Iris pigment epithelial cell (primary cell): ENCODE results near the gene ARHGEF4.
"Not testable (repeated sequence)": the region's sequence is repeated elsewhere in the genome, so short reads cannot be mapped to it uniquely, and the experiment has no call there.

Source experiments
- DNase-seq: peaks from one replicate; pipeline ENCODE4 v3.0.0-alpha.2; 2011; ENCODE audit warnings: low read depth

ARHGEF4 gene

DNA sequence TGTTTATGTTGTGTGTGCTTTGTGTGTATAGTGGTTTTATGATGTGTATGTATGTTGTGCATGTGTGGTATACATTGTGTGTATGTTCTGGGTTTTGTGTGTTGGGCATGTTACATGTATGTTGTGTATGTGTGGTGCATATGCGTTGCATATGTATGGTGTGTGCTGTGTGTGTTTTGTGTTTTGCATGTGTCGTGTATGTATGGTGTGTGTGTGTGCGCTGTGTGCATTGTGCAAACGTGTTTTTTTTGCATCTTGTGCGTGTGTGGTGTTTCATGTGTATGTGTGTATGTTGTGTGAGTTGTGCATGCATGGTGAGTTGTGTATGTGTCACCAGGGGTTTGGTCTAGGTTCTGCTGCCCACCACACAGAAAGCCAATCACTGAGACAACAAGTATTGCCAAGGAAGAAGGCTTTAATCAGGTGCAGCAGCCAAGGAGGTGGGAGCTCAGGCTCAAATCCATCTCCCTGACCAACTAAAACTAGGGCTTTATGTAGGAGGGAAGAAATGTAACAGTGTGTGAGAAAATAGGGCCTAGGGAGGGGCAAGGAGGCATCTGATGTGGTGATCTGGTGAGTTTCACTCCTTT is 140.8 kb downstream of the ARHGEF4 start:
- no peak for DNase-seq

- no peak for DNase-seq
Observed at GRCh38 chr2:130981667-130982066, 145.0 kb downstream of the ARHGEF4 start.

DNA sequence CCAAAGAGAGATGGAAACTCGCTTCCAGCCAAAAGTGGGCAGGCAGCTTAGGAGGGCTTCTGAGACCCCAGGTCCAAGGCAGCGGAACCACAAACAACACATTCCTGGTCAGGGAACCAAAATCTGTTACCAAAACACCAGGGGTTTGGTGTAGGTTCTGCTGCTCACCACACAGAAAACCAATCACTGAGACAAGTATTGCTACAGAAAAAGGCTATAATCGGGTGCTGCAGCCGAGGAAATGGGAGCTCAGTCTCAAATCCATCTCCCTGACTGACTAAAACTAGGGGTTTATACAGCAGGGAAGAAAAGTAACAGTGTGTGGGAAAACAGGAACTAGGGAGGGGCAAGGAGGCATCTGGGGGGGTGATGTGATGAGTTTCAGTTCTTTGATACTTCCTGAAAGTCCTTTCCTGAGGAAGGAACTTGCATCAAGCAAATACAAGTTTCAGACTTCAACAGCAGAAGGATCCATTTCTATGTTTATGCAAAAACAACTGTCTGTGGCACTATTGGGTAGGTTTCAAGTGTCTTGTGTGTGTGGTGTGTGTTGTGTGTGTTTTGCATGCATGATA is 148.6 kb downstream of the ARHGEF4 start:
- DNase-seq, result no peak

GRCh38 chr2:130985831-130986649 is 149.3 kb downstream of the ARHGEF4 start:
- no peak for DNase-seq

DNA sequence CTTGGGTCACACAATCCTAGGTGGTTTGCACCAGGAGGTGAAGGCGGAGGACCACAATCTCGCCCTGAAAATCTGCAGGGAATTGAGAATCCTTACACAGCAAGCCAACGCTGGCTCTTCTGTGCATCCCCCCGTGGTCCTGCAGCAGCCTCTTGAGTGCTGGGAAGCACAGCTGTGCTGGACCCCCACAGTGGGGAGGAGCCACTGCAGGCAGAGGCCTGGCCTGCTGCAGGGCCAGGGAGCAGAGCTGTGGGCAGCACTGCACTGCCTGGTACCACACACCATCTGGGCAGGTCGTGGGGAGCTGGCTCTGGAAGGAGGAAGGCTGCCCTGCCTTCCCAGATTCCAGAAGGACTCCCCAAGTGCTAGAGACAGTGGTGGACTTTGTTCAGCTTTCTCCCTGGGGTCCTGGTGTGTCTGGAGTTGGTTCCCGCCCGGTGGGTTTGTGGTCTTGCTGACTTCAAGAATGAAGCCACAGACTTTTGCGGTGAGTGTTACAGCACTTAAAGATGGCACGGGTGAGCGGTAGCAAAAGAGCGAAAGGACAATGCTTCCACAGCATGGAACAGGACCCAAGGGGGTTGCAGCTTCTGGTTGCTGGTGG is 150.3 kb downstream of the ARHGEF4 start:
- no peak for DNase-seq

DNA sequence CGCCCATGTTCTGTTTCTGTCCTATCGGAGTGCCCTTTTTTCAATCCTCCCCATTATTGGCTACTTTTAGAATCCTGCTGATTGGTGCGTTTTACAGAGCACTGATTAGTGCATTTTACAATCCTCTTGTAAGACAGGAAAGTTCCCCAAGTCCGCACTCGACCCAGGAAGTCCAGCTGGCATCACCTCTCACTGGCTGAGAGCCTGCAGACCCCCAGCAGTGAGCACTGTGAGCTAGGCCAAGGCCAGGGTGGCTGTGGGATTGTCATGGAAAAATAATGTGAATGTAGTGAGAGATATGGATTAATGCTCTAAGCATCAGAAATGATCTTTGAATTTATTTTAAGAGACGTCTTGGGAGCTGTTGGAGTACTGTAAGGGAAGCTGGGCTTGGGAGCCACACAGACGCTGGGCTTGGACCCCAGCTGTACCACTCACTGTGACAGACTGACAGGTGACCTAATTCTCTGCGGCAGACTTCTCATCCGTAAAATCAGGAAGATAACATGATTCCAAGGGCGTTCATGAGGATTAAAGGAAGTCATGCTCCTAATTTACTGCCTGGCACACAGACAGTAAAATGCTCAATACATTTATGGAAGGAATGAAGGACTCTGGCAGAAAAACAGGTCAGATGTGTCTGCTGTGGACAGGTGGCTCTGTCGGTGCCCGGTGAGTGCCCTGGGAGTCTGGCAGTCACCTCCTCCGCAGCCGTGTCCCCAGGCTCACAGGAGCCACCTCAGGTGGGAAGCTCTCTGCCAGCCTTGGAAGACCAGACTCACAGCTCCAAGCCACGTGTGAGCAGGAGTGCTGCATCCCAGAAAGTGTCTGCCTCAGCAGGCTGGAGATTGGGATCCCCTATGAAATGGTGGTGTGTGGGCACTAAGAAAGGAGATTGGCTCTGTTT is 151.1 kb downstream of the ARHGEF4 start:
- DNase-seq, result no peak

DNA sequence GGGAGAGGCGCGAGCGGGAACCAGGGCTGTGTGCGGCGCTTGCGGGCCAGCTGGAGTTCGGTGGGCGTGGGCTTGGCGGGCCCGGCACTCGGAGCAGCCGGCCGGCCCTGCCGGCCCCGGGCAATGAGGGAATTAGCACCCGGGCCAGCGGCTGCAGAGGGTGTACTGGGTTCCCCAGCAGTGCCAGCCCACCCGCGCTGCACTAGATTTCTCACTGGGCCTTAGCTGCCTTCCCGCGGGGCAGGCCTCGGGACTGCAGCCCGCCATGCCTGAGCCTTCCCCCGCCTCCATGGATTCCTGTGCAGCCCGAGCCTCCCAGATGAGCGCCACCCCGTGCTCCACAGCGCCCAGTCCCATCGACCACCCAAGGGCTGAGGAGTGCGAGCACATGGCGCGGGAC is 154.7 kb downstream of the ARHGEF4 start:
- DNase-seq, result not testable (repeated sequence)

DNA sequence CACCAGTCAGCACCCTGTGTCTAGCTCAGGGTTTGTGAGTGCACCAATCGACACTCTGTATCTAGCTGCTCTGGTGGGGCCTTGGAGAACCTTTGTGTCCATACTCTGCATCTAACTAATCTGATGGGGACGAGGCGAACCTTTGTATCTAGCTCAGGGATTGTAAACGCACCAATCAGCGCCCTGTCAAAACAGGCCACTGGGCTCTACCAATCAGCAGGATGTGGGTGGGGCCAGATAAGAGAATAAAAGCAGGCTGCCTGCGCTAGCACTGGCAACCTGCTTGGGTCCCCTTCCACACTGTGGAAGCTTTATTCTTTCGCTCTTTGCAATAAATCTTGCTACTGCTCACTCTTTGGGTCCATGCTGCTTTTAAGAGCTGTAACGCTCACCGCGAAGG is 155.3 kb downstream of the ARHGEF4 start:
- not testable (repeated sequence) for DNase-seq

- DNase-seq, result no peak
Observed at GRCh38 chr2:130996691-130997090, 160.0 kb downstream of the ARHGEF4 start.

DNA sequence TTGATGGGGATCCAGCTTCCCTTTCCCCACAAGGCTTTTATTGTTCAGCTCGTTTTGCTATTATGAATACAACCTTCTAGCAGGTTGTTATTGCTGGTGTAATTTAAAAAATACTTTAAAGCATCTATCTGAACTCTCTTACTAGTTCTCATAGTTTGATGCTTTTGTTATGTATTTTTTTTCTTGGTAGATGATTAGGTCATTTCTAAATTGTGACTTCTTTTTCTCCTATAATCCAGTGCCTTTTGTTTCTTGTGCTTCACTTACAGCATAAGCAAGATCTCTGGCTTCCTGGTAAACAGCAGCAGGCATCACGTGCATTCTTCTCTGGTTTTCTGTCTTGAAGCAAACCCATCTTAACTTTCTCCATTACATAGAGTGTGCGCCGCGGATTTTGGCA is 160.5 kb downstream of the ARHGEF4 start:
- DNase-seq, result no peak

DNA sequence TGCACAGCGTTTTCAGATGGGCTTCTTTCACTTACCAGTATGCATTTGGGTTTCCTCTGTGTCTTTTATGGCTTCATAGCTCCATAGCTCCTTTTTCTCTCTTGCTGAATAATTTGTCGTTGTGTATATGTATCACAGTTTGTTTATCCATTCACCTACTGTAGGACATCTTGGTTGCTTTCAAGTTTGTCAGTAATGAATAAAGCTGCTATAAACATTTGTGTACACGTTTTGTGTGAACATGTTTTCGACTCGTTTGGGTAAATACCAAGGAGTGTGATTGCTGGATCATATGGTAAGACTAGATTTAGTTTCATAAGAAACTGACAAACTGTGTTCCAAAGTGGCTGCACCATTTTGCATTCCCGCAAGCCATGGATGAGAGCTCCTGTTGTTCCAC is 161.8 kb downstream of the ARHGEF4 start:
- DNase-seq, result no peak

- DNase-seq, result no peak
Observed at GRCh38 chr2:131004446-131005209, 167.9 kb downstream of the ARHGEF4 start.

GRCh38 chr2:131005216-131005935 is 168.7 kb downstream of the ARHGEF4 start:
- no peak for DNase-seq

DNA sequence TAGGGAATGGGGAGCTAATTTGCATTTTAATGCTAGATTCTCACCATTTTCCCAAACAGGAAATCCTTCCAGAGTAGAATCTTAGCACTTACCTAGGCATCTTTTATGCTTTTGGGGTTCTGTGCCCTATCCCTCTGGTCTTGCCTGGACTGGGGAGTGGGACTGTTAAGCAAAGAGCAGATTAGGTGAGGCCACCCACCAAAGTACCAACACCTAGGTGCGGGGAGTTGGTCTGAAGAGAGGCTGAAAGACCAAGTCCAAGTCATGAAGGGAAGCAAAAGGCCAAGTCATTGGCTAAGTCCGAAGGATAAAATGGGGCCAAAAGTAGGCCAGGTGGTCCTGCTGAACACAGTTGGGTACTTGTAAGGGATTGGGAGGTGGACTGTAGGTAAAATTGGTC is 169.8 kb downstream of the ARHGEF4 start:
- no peak for DNase-seq

DNA sequence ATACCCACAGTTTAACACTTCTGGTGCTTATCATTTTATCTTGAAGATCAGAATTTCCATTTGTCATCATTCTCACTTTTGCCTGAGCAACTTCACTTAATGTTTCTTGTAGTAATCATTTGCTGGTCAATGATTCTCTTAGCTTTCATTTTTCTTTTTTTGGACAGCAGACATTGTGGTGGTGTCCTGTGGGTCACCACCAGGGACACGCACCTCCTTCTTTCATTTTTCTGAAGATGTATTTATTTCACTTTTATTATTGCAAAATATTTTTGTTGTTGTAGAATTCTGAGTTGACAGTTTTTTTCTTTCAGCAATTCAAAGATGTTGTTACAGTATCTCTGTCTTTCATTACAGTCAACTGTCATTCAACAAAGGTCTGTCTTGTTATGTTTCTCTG is 172.3 kb downstream of the ARHGEF4 start:
- DNase-seq, result no peak

DNA sequence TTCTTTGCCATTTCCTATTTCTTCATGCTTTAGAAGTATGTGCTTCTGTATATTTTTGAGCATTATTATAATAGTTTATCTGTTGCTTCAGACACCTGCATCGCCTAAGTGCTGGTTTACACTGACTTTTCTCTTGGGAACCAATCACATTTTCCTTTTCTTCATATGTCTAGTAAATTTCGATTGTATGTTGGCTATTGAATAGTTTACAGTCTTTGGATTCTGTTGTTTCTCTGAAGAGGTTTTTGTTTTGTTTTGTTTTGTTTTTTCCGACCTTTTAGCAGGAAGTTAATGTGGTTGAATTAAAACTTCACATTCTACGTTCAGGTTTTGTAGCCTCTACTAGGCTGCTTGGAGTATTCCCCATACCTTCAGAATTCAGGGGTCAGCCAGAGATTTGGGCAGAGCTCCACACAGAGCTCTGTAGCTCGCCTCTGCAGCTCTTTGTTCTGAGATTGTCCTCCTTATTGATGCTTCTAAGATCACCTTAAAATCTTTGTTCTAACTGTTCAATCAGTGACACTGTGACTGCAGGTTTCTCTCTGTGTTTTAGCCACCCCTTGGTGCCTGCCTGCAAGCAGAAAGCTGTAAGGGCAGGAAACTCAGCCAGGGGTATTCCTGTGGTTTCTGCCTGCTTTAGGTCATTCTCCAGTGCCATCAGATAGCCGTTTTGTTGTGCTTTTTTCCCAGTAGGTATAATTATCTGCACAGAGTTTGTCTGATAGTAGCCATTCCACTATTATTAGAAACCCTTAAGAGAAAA is 173.2 kb downstream of the ARHGEF4 start:
- DNase-seq, result no peak

DNA sequence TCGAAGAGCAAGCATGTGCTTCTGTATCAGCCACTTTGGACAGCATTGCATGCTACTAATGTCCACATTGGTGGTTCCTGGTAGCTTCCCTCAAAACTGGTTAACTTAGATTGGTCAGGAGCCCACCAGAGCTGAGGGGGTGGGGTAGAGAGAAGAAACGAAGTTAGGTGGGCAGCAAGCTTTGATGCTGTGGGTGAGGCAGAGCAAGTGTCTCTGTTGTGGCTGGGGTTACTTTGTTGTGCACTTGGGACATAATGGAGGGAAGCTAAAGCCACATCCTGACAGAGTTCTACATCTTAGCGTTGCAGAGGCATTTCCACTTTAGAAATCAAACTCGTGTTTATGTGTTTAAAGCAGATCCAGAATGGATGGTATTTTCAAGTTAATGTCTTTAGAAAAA is 173.9 kb downstream of the ARHGEF4 start:
- no peak for DNase-seq

GRCh38 chr2:131011486-131011885 is 174.8 kb downstream of the ARHGEF4 start:
- no peak for DNase-seq

DNA sequence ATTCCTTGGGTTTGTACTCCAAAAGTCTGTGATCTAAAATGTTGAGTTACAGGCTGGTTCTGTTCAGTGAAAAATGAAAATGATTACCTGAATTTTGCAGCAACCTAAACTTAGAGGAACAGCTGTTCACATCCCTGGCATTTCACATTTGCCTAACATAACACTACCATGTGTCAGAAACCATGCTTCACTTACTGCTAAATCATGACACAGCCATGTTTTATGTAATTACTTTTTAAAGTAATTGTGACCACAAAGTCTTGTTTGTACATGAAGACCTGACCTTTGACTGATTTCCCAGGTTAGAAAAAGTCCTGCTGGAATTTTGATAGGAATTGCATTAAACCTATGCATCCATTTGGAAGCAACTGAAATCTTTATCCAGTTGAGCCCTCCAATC is 177.4 kb downstream of the ARHGEF4 start:
- DNase-seq, result no peak

- DNase-seq, result no peak
Observed at GRCh38 chr2:131015764-131016163, 179.1 kb downstream of the ARHGEF4 start.
